Ureter (tissue), 1 donor: ENCODE results near the gene CCNJL. TPM values are rescaled to one million over a fixed set of nuclear protein-coding genes. Genes with fewer than 3 reads are reported as not detected.

Source experiments
- DNase-seq: peaks from one replicate; pipeline ENCODE4 v3.0.0-alpha.2; 2020; ENCODE audit warnings: low spot score
- total RNA-seq: library from RNA; stranded (reverse); gene quantifications from one replicate; pipeline ENCODE4 v1.2.4, GENCODE V29; 2023
- donor health status: DM: yes; HTN: yes; CAD: no.

CCNJL gene
- total RNA-seq, 1 donor from 2014 or later, result 12.4 TPM

DNA sequence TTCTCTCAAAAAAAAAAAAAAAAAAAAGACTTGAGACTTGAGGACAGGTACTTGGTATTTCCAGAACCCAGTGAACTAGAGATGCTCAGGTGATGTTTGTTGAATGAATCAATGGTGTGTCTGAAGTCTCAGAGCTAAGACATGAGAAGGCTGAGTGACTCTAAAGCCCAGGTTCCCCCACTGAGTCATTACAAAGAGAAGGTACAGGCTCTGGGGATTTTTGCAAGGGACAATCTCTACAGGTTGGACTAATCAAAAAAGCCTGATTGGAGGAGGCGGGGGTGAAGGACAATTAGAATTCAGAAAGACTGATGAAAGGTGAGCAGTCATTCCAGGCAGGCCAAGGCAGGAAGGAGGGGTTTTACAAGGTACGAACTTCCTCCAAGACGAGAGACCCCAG is 91.3 kb downstream of the CCNJL start:
- DNase-seq, result no peak

DNA sequence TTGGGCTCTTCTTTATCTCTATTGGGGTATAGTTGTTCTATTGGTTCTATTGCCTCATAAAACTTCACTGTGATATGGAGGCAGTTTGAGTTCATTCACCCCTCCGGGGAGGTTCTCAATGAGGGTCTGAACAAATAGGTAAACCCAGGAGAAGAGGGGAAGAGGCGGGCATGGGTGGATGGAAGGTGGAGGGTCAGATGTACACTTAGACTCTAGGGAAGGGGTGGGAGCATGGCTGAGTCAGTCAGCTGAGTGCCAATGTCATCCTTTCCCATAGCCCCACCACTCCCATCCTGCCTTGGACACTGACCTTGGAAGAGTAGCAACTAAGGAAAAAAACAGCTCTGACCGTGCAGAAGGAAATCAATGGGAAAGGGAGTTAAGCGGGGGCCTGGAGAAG is 93.0 kb downstream of the CCNJL start:
- no peak for DNase-seq

DNA sequence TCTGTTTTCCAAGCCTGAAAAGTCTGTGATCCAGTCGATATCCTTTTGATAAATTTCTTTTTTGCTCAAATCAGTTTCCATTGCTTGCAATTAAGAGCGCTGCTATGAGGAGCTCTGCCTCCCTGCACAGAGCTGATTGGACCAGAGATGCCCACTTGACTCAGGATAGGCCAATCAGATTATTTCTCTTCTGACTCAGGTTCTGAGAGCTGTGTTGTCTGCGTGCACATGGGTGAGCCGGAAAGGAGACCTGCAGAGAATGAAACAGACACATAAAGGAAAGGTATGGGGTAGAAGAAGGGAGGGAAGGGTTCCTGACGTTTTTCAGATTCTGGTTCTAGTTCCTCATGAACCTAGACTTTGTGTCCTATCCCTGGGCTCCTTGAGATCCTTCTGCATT is 98.8 kb downstream of the CCNJL start:
- no peak for DNase-seq

DNA sequence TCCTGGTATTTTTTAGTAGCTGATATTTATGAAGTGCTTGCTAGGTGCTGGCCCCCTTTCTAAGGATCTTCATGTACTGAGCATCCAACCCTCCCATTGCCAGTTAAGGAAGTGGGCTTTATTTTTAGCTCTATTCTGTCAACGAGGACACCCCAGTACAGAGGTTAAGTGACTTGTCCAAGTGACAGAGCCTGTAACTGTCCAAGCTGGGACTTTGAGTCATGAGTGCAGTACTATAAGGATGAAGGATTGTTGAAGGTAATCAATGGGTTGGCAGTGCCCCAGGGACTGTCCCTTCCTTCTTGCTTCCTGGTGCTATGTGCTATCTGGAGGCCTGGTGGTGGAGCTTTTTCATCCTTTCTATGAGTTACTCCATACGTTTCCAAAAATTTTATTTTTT is 101.0 kb downstream of the CCNJL start:
- DNase-seq, result no peak

DNA sequence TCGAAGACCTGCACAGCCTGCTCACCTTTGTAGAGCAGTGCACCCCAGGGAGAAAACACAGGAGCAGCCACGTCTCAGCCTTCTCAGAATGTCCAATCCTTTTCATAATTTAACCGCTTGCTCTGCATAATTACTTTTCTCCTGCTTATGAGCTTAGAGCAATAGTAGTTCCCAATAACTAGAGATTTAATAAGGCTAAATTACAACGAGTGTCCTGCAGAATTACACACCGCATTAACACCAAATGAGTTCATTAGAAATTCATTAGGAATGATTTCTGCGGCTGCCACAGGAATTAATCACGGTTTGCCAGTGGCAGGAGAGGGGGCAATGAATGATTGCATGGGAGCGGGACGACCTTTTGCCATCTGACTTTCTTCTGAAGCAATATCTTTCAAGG is 101.8 kb downstream of the CCNJL start:
- no peak for DNase-seq

DNA sequence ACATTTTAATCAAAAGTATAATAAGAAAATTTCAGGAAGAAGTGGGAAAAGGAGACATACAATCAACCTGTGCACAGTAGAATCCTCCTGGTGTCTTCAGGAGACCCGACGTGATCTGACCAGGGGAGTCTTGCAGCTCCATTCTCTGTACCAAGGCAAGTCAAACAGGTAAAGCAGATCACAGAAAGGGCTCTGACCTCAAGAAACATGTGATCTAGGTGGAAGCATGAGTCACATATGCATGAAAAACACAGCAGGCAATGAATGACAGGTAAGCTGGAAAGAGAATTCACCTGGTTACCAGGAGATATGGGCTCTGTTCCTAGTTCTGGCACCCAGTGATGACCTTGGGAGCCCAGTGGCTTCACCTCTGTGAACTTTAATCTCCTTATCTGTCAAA is 102.4 kb downstream of the CCNJL start:
- no peak for DNase-seq

DNA sequence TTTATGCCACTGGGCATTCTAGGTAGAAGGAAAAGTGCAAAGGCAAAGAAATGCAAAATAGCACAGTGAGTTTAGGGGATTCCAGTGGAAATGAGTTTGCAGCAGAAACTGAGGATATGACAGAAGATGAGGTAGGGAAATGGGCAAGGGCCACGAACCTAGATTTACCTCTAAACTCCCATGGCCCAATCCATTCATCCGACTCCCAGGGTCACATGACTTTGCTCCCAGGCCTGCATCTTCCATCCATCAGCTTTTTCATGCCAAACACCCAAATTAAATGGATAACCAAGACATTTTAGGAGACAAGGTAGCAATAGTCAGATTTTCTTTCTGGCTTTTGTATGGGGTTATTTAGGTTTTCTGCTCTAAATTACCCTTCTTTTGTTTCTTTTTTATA is 105.3 kb downstream of the CCNJL start:
- DNase-seq, result no peak

Other genes with a start within 250 kb of the CCNJL start
- gene PWWP2A, start 193.1 kb downstream of the CCNJL start, total RNA-seq, result 34.7 TPM
- 6.2 TPM for gene FABP6, start 83.1 kb downstream of the CCNJL start, total RNA-seq
- 3.8 TPM for gene C1QTNF2, start 58.1 kb upstream of the CCNJL start, total RNA-seq
- 5.3 TPM for gene FAM200C, start 87.5 kb upstream of the CCNJL start, total RNA-seq
- gene SLU7, start 106.5 kb upstream of the CCNJL start, total RNA-seq, result 34.2 TPM
- gene PTTG1, start 109.3 kb upstream of the CCNJL start, total RNA-seq, result 2.6 TPM